A549 treated with Hydrocortisone at 1 μM for 4 hours (cell line): ENCODE measurements around the gene ZNF724. TPM values are rescaled to one million over a fixed set of nuclear protein-coding genes. Genes with fewer than 3 reads are reported as not detected.

Experiments
- total RNA-seq: library from RNA; stranded (reverse); fragments of 200-300 nt; extraction: Qiagen RNA extraction; gene quantifications from 5 replicates; pipeline ENCODE4 v1.2.3, GENCODE V29; 2022

Gene ZNF724
- total RNA-seq: 0.55 to 1.1 TPM (median 0.83 TPM) in 5 replicates

DNA sequence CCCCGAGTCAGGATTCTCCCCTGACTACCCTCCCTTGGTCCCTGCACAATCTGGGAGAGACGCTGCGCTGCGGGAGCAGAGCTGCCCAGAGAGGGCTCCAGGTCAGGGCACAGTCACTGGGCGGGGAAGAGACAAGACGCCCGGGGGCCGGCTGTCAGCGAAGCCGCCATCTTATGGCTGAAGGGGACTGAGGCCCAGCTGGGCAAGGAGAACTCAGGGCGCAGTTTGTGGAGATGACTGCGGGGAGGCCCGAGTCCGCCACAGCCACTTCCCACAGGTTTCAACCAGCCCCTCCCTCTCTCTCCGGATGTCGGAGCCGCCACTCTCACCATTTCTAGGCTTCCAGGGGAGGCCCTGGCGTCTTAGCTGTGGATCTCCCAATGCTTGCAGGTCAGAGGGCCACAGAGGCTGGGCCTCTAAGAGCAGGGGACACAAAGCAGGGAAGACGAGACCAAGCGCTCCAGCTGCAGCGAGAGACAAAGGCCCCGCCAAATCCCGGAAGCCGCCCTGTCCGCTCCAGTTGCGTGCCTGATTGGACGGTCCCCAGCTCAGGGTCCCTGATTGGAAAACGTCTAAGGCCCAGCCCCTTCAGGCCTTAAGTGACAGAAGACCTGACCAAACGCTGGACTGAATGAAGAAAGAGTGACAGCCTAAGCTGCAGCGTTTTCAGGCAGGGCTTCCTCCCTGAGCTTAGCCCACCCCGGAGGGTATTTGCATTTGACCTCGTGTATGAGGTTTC lies at the start of gene ZNF724:
Gene ZNF724, minus strand, starts transcription at position 484 of the 739 bp plus-strand sequence. Its CDS starts 152 bp downstream, at position 332.

Other genes starting within 250 kb of the ZNF724 start
- gene ZNF728, start 247.2 kb downstream of the ZNF724 start, total RNA-seq: not detected in 5 replicates
- not detected in 5 replicates for gene ZNF730, start 133.4 kb downstream of the ZNF724 start, total RNA-seq
- gene ZNF91, start 145.1 kb upstream of the ZNF724 start, total RNA-seq: 0.08 to 0.23 TPM (median 0.16 TPM) in 5 replicates